ENCODE data around the gene RWDD2A.

DNA sequence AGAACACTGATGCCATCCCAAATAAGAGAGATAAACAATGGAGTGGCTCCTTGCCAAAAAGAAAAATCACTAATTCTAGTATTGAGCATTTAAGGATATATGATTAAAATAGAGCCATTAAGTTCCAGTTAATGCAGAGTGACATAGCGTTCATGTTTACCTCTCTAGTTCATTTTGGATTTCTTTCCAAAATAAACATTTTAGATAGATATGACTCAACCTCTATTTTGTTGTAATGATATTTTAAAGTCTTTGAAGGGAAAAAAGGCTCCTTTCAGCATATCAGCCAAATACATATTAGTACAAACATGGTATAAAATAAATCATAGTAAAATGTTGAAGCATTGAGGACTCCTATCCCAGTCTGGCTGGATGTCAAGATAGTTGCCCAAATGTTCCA lies 33.4 kb downstream of the RWDD2A start:
- TF ChIP-seq CTCF (IDR thresholded peaks at IDR 0.05) (no peak), POLR2A (IDR thresholded peaks at IDR 0.05) (no peak), POLR2AphosphoS5 (IDR thresholded peaks at IDR 0.05) (no peak)
